ENCODE results near the gene SNX11.

SNX11 gene

DNA sequence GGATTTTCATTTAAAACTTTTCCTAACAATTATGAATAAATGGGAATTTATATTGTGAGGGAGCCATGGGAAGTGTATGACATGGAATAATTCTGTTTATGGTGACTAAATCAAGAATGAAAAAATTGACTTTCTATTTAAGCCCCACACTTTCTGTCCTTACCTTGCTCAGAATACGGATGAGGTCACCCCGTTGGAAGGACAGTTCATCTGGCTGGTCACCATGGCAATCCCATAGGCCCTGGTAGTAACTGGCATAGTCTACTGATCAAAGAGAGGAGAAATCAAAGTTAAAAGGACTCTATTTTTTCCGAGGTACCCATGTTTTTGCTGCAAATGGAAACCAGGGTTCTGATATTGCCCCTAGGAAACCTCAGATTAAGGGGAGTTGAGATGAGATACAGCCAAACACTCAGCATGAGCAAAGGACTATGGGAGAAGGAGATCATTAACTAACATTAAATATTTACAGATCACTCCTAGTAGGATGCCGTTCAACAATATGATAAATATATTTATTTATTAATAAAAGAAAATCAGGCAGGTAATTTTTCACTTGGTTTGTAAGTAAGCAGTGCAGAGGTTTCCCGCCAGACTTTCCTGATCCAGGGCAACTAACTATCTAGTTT is 54.9 kb downstream of the SNX11 start:
- DNase-seq (ENCODE audit: low spot score) = no peak

DNA sequence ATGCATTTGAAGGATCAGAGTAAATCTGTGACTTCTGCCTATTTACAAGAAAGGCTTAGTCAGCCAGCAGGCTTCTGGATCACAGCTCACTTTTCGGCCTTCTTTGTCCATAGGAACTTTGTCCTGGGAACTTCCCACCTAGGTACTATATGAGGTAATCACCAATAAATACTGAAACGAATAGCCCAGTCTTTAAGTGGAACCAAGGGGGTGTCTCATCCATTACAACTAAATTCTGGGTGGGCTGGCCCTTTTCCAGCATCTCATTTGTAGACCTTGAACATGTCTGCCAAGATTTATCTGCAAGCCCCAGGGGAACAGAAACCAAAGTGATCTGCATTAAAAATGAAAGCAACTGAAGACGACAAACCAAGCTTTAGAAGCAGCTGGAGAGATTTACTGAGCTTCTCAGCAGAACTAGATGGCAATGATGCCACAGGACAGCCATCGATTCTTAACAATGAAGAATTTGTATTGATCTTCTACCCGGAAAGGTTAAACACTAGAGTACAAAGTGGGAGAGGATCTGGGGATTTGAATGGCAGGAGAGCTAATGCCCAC is 55.5 kb downstream of the SNX11 start:
- no peak for DNase-seq (ENCODE audit: low spot score)

GRCh38 chr17:48163809-48164208 is 56.2 kb downstream of the SNX11 start:
- DNase-seq (ENCODE audit: low spot score) = no peak

DNA sequence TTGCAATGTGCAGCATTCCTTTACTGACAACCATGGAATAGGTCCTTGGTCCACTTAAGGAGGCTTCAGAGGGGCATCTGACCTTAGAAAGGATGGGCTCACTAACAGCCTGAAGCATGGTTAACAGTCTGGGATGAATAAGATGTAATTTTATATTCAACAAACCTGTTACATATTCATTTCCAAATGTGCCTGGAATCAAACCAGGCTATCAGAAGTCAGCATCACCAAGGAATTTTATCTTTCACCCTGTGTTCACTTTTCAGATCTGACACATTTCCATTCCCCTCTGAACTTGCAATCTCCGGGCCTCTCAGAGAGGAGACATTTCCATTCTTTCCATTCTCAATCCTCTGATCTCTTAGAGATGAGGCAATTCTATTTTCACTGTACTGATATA is 62.4 kb downstream of the SNX11 start:
- DNase-seq (ENCODE audit: low spot score) = no peak
